ENCODE measurements around the gene SLC41A3. TPM values are rescaled to one million over a fixed set of nuclear protein-coding genes. Genes with fewer than 3 reads are reported as not detected.

Gene SLC41A3
- polyA plus RNA-seq, 3 donors = 75.0 to 80.6 (median 77.2) TPM

- DNase-seq (ENCODE audit: low read depth in 3 of 3, low spot score in 2 of 3) = no peak
Measured at GRCh38 chr3:126033051-126033745, 50.7 kb downstream of the SLC41A3 start.

- DNase-seq (ENCODE audit: low read depth in 3 of 3, low spot score in 2 of 3) = no peak
Measured at GRCh38 chr3:126031981-126032471, 51.9 kb downstream of the SLC41A3 start.

- DNase-seq (ENCODE audit: low read depth in 3 of 3, low spot score in 2 of 3) = no peak
Measured at GRCh38 chr3:126030455-126030854, 53.5 kb downstream of the SLC41A3 start.

- DNase-seq (ENCODE audit: low read depth in 3 of 3, low spot score in 2 of 3) = no peak
Measured at GRCh38 chr3:126029241-126029640, 54.7 kb downstream of the SLC41A3 start.

GRCh38 chr3:126028096-126028495 lies 55.8 kb downstream of the SLC41A3 start:
- DNase-seq (ENCODE audit: low read depth in 3 of 3, low spot score in 2 of 3) = no peak

GRCh38 chr3:126026761-126027160 lies 57.2 kb downstream of the SLC41A3 start:
- DNase-seq (ENCODE audit: low read depth in 3 of 3, low spot score in 2 of 3) = no peak

- DNase-seq (ENCODE audit: low read depth in 3 of 3, low spot score in 2 of 3) = no peak
Measured at GRCh38 chr3:126026277-126026751, 57.6 kb downstream of the SLC41A3 start.

GRCh38 chr3:126025862-126026261 lies 58.1 kb downstream of the SLC41A3 start:
- DNase-seq (ENCODE audit: low read depth in 3 of 3, low spot score in 2 of 3) = no peak

GRCh38 chr3:126025116-126025729 lies 58.7 kb downstream of the SLC41A3 start:
- DNase-seq (ENCODE audit: low read depth in 3 of 3, low spot score in 2 of 3) = no peak

- no peak for DNase-seq (ENCODE audit: low read depth in 3 of 3, low spot score in 2 of 3)
Measured at GRCh38 chr3:126024049-126024854, 59.7 kb downstream of the SLC41A3 start.

- DNase-seq (ENCODE audit: low read depth in 3 of 3, low spot score in 2 of 3) = no peak
Measured at GRCh38 chr3:126023390-126023789, 60.5 kb downstream of the SLC41A3 start.

GRCh38 chr3:126022741-126023359 lies 61.1 kb downstream of the SLC41A3 start:
- no peak for DNase-seq (ENCODE audit: low read depth in 3 of 3, low spot score in 2 of 3)

- no peak for DNase-seq (ENCODE audit: low read depth in 3 of 3, low spot score in 2 of 3)
Measured at GRCh38 chr3:126021702-126022101, 62.2 kb downstream of the SLC41A3 start.

- DNase-seq (ENCODE audit: low read depth in 3 of 3, low spot score in 2 of 3) = peak; percentile 15 to 35 (median 29)
Measured at GRCh38 chr3:126021224-126021623, 62.7 kb downstream of the SLC41A3 start.

GRCh38 chr3:126019683-126020082 lies 64.2 kb downstream of the SLC41A3 start:
- no peak for DNase-seq (ENCODE audit: low read depth in 3 of 3, low spot score in 2 of 3)

- DNase-seq (ENCODE audit: low read depth in 3 of 3, low spot score in 2 of 3) = no peak
Measured at GRCh38 chr3:126018995-126019394, 64.9 kb downstream of the SLC41A3 start.

GRCh38 chr3:126018545-126018944 lies 65.4 kb downstream of the SLC41A3 start:
- no peak for DNase-seq (ENCODE audit: low read depth in 3 of 3, low spot score in 2 of 3)

- no peak for DNase-seq (ENCODE audit: low read depth in 3 of 3, low spot score in 2 of 3)
Measured at GRCh38 chr3:126017362-126017761, 66.6 kb downstream of the SLC41A3 start.

GRCh38 chr3:126016616-126017015 lies 67.3 kb downstream of the SLC41A3 start:
- DNase-seq (ENCODE audit: low read depth in 3 of 3, low spot score in 2 of 3) = no peak

- DNase-seq (ENCODE audit: low read depth in 3 of 3, low spot score in 2 of 3) = no peak
Measured at GRCh38 chr3:126015075-126015474, 68.8 kb downstream of the SLC41A3 start.

- no peak for DNase-seq (ENCODE audit: low read depth in 3 of 3, low spot score in 2 of 3)
Measured at GRCh38 chr3:126014252-126014651, 69.7 kb downstream of the SLC41A3 start.

Measured in right renal cortex interstitium (tissue), 3 donors.